DMS 273 treated with DMSO at 0.1 percent for 48 hours (cell line): ENCODE data around the gene RAPGEF4.
"Not testable (repeated sequence)": the region's sequence is repeated elsewhere in the genome, so short reads cannot be mapped to it uniquely, and the experiment has no call there.

ENCODE experiments used
- DNase-seq: peaks from one replicate; lab custom pipeline; 2025; lab: John Stamatoyannopoulos, UW

The RAPGEF4 gene

GRCh38 chr2:172726172-172726735, 9.4 kb upstream of the RAPGEF4 start:
- DNase-seq: no peak

- no peak for DNase-seq
Measured at GRCh38 chr2:172730411-172730810, 5.2 kb upstream of the RAPGEF4 start.

- DNase-seq: no peak
Measured at GRCh38 chr2:172734711-172735581, 699 bp upstream of the RAPGEF4 start.

- DNase-seq: no peak
Measured at GRCh38 chr2:172736424-172737174, 954 bp downstream of the RAPGEF4 start.

- no peak for DNase-seq
Measured at GRCh38 chr2:172739661-172740266, 4.1 kb downstream of the RAPGEF4 start.

GRCh38 chr2:172740856-172741255, 5.2 kb downstream of the RAPGEF4 start:
- no peak for DNase-seq

GRCh38 chr2:172742931-172743540, 7.4 kb downstream of the RAPGEF4 start:
- no peak for DNase-seq

GRCh38 chr2:172743898-172744297, 8.3 kb downstream of the RAPGEF4 start:
- DNase-seq: no peak

- DNase-seq: no peak
Measured at GRCh38 chr2:172745636-172746035, 10.0 kb downstream of the RAPGEF4 start.

GRCh38 chr2:172748543-172748942, 12.9 kb downstream of the RAPGEF4 start:
- not testable (repeated sequence) for DNase-seq

- no peak for DNase-seq
Measured at GRCh38 chr2:172749388-172749787, 13.7 kb downstream of the RAPGEF4 start.

- no peak for DNase-seq
Measured at GRCh38 chr2:172751564-172751963, 15.9 kb downstream of the RAPGEF4 start.

- no peak for DNase-seq
Measured at GRCh38 chr2:172753610-172754009, 18.0 kb downstream of the RAPGEF4 start.

GRCh38 chr2:172759441-172759840, 23.8 kb downstream of the RAPGEF4 start:
- DNase-seq: no peak

- DNase-seq: no peak
Measured at GRCh38 chr2:172761306-172761705, 25.7 kb downstream of the RAPGEF4 start.

GRCh38 chr2:172762574-172762973, 26.9 kb downstream of the RAPGEF4 start:
- DNase-seq: no peak

GRCh38 chr2:172763079-172763478, 27.4 kb downstream of the RAPGEF4 start:
- no peak for DNase-seq

GRCh38 chr2:172765662-172766061, 30.0 kb downstream of the RAPGEF4 start:
- no peak for DNase-seq

GRCh38 chr2:172768401-172768800, 32.8 kb downstream of the RAPGEF4 start:
- no peak for DNase-seq

- DNase-seq: no peak
Measured at GRCh38 chr2:172769879-172770278, 34.2 kb downstream of the RAPGEF4 start.

GRCh38 chr2:172770887-172771286, 35.2 kb downstream of the RAPGEF4 start:
- no peak for DNase-seq

GRCh38 chr2:172772633-172773032, 37.0 kb downstream of the RAPGEF4 start:
- DNase-seq: no peak
